Measurements from ENCODE around the gene XPR1.

DNA sequence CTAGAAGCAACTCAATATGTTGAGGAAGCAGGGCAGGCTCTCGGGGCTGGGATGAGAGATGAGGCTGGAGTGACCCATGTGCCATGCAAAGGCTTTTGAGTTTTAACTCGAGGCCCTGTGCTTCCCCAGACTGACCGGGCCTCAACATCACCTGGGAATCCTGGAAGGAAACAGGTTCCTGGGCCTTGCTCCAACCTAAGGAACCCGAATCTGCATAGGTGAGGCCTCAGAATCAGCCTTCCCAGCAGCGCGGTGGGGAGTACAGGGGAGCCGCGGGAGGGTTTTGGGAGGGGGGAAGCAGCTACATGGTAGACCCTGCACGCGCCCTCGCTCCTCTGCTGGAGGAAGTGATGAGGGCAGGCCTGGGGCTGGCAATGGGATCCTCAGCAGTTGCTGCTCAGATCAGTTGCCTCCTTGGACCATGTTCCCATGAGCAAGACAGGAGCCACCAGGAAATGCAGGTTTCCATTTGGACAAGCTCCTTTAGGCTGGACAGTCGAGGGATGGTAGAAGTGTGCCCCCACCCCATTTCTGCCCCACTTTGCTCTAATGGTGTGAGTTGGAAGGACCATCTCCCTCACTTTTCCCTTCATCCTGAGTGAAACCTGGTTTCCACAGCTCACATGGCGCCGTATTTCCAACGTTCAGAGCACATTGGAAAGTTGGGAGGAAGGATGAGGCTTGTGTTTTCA, 276.4 kb downstream of the XPR1 start:
- TF ChIP-seq, protein P1, sequence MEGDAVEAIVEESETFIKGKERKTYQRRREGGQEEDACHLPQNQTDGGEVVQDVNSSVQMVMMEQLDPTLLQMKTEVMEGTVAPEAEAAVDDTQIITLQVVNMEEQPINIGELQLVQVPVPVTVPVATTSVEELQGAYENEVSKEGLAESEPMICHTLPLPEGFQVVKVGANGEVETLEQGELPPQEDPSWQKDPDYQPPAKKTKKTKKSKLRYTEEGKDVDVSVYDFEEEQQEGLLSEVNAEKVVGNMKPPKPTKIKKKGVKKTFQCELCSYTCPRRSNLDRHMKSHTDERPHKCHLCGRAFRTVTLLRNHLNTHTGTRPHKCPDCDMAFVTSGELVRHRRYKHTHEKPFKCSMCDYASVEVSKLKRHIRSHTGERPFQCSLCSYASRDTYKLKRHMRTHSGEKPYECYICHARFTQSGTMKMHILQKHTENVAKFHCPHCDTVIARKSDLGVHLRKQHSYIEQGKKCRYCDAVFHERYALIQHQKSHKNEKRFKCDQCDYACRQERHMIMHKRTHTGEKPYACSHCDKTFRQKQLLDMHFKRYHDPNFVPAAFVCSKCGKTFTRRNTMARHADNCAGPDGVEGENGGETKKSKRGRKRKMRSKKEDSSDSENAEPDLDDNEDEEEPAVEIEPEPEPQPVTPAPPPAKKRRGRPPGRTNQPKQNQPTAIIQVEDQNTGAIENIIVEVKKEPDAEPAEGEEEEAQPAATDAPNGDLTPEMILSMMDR (IDR thresholded peaks at IDR 0.05): no peak
- no peak for TF ChIP-seq POLR2A (IDR thresholded peaks at IDR 0.05)
